Stimulated activated CD8-positive, alpha-beta memory T cell treated with anti-CD3 and anti-CD28 coated beads, Interleukin-12 subunit alpha, Interleukin-12 subunit beta, amount 100 ng/mL, for 1 hour (primary cell): ENCODE results near the gene PLEKHG4B.
"Not testable (repeated sequence)": the region's sequence is repeated elsewhere in the genome, so short reads cannot be mapped to it uniquely, and the experiment has no call there.

Source experiments
- DNase-seq: peaks from one replicate; pipeline ENCODE4 v3.0.0-alpha.2; 2020; ENCODE audit warnings: low read depth

The PLEKHG4B gene

DNA sequence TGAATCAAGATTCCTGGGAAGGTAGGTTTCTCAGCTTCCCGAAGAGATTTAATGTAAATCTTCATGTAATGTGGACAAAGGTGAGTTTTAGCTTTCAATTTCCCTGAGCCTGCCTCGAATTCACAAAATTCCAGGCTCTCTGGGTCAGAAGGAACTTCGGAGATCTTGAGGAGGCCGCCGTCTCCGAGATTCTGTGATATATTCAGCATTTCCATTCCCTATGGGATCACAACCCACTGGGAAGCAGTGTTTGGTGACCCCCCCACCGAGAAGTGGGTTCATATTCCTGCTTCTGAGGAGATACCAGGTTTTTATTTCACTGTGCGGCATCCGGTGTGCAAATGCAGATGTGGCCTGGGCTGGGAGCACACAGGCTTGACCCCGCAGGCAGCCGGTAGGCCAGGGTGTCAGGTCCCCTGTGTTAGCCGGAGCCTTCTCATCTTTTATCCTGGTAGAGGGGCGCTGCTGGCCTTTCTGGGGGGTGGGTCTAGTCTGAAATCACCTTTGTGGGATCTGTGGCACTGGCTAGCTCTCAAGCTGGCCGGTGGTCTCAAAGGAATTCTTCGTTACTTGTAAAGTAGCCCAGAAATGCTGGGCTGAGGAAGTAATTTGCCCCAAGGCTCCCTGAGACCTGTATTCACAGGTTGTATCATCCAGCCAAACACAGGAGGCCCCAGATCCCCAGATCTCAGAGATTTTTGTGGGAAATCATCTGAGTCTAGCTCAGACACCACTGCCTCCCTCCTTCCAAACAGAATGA is 1.4 kb downstream of the PLEKHG4B start:
- no peak for DNase-seq

- no peak for DNase-seq
Measured at GRCh38 chr5:94113-94892, 2.3 kb downstream of the PLEKHG4B start.

- no peak for DNase-seq
Measured at GRCh38 chr5:95241-95980, 3.4 kb downstream of the PLEKHG4B start.

- DNase-seq: no peak
Measured at GRCh38 chr5:96976-97660, 5.2 kb downstream of the PLEKHG4B start.

GRCh38 chr5:99815-100214 is 7.8 kb downstream of the PLEKHG4B start:
- no peak for DNase-seq

DNA sequence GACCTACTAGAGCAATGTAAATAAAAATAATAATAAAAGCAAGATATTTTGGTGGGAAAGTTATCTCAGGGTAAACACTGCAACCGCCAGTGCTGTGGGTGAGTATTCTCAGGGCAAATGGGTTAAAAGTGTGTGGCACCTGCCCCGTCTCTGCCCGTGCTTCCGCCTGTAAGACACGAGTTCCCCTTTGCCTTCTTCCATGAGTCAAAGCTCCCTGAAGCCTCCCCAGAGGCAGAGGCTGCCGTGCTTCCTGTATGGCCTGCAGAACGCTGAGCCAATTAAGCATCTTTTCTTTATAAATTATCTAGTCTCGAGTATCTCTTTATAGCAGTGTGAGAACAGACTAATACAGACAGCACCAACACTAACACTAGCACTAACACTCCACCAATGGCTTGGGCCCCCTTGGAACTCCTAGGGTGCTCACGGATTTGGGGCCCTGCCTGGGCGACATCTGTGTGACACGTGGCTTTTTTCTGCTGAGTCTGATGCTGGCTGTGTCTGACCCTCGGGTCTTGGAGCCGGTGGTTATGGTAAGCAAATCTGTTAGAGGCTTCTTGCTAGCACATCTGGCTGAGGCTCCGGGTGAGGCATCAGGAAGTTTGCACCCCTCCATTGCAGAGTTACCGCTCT is 10.6 kb downstream of the PLEKHG4B start:
- DNase-seq: no peak

GRCh38 chr5:104106-104505 is 12.1 kb downstream of the PLEKHG4B start:
- DNase-seq: not testable (repeated sequence)

DNA sequence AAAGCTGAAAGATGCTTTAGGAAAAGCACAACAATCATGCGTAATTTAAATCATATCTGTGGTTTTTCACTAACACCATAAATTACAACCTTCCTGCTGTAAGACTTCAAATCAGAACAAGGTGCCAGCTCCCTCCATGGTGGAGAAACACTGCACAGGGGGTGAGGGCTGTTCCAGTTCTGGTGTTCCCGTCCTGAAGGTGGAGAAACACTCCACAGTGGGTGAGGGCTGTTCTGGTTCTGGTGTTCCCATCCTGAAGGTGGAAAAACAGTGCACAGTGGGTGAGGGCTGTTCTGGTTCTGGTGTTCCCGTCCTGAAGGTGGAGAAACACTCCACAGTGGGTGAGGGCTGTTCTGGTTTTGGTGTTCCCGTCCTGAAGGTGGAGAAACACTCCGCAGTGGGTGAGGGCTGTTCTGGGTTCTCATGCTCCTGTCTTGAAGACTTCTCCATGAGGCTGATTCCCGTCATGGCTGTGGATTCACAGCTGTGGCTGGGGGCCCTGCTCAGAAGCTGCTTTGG is 12.9 kb downstream of the PLEKHG4B start:
- no peak for DNase-seq

- DNase-seq: no peak
Measured at GRCh38 chr5:105504-106070, 13.6 kb downstream of the PLEKHG4B start.

GRCh38 chr5:106587-106986 is 14.6 kb downstream of the PLEKHG4B start:
- no peak for DNase-seq

GRCh38 chr5:107526-107925 is 15.6 kb downstream of the PLEKHG4B start:
- DNase-seq: no peak

DNA sequence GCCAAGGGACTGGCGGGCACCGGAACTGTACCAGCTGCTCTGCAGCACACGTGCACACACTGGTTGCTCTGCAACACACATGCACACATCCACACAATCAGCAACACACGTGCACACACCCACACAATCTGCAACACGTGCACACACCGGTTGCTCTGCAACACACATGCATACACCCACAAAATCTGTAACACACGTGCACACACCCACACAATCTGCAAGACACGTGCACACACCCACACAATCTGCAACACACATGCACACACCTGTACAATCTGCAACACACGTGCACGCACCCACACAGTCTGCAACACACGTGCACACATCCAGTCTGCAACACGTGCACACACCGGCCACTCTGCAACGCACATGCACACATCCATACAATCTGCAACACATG is 17.9 kb downstream of the PLEKHG4B start:
- DNase-seq: no peak

DNA sequence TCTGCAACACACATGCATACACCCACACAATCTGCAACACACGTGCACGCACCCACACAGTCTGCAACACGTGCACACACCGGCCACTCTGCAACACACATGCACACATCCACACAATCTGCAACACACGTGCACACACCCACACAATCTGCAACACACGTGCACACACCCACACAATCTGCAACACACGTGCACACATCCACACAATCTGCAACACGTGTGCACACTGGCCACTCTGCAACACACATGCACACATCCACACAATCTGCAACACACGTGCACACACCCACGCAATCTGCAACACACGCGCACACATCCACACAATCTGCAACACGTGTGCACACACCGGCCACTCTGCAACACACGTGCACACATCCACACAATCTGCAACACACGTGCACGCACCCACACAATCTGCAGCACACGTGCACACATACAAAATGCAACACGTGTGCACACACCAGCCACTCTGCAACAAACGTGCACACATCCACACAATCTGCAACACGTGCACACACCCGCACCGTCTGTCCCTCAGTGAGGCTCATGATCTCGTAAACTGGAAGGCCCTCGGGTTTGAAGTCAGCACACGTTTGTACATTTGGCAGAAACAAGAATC is 18.4 kb downstream of the PLEKHG4B start:
- no peak for DNase-seq

- DNase-seq: no peak
Measured at GRCh38 chr5:111171-111570, 19.2 kb downstream of the PLEKHG4B start.

GRCh38 chr5:119486-120097 is 27.6 kb downstream of the PLEKHG4B start:
- no peak for DNase-seq

DNA sequence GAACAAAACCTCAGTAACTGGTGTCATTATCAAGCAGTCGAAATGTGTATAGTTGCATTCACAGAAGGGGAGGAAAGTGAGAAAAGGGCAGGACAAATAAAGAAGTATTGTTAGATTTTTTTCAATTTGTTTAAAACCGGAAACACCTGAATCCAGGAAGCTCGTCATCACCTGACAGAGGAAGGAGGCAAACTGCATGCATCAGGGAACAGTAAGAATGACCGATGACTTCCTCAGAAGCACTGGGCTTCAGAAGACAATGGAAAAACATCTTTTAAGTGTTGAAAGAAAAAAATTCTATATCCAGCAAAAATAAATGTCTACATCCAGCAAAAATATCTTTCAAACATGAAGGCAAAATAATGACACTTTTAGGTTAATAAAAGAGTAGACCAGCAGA is 29.5 kb downstream of the PLEKHG4B start:
- no peak for DNase-seq

- DNase-seq: no peak
Measured at GRCh38 chr5:125815-126214, 33.8 kb downstream of the PLEKHG4B start.

DNA sequence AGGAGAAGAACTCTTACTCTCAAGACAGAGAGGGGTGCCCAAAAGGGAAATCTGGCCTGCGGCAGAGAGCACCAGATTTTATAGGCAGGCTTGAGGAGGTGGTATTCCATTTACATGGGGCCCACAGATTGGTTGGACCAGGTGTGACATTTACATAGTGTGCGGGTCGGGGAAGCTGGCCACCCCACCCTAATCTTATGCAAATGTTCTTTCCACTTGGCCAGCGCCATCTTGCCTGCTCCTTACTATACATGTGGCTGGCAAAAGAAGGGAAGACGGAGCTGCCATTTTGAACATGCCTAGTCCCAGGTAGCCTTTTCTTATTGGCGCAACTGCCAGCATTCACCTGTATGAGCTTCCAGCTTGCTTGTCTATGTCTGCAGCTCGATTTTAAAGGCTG is 34.8 kb downstream of the PLEKHG4B start:
- DNase-seq: no peak

GRCh38 chr5:127886-128285 is 35.9 kb downstream of the PLEKHG4B start:
- DNase-seq: no peak

- no peak for DNase-seq
Measured at GRCh38 chr5:128446-128845, 36.5 kb downstream of the PLEKHG4B start.
